ENCODE data around the gene RALGAPA2.
"Not testable (repeated sequence)": the region's sequence is repeated elsewhere in the genome, so short reads cannot be mapped to it uniquely, and the experiment has no call there.

RALGAPA2 gene

GRCh38 chr20:20568604-20569205 lies 143.7 kb downstream of the RALGAPA2 start:
- peak; percentile 59 to 61 (median 60) for DNase-seq

GRCh38 chr20:20567712-20568111 lies 144.7 kb downstream of the RALGAPA2 start:
- DNase-seq: no peak

GRCh38 chr20:20566516-20566915 lies 145.9 kb downstream of the RALGAPA2 start:
- no peak for DNase-seq

- no peak for DNase-seq
Measured at GRCh38 chr20:20564279-20564678, 148.2 kb downstream of the RALGAPA2 start.

GRCh38 chr20:20562507-20562906 lies 149.9 kb downstream of the RALGAPA2 start:
- no peak for DNase-seq

GRCh38 chr20:20561841-20562240 lies 150.6 kb downstream of the RALGAPA2 start:
- no peak for DNase-seq

- no peak for DNase-seq
Measured at GRCh38 chr20:20561172-20561571, 151.3 kb downstream of the RALGAPA2 start.

- no peak for DNase-seq
Measured at GRCh38 chr20:20557406-20557805, 155.0 kb downstream of the RALGAPA2 start.

- no peak for DNase-seq
Measured at GRCh38 chr20:20555838-20556237, 156.6 kb downstream of the RALGAPA2 start.

- no peak for DNase-seq
Measured at GRCh38 chr20:20554951-20555350, 157.5 kb downstream of the RALGAPA2 start.

GRCh38 chr20:20553541-20553940 lies 158.9 kb downstream of the RALGAPA2 start:
- no peak for DNase-seq

GRCh38 chr20:20552076-20552475 lies 160.4 kb downstream of the RALGAPA2 start:
- DNase-seq: no peak

GRCh38 chr20:20551409-20551808 lies 161.0 kb downstream of the RALGAPA2 start:
- DNase-seq: no peak

GRCh38 chr20:20549704-20550103 lies 162.7 kb downstream of the RALGAPA2 start:
- peak; percentile 2 to 63 (median 21) for DNase-seq

GRCh38 chr20:20549267-20549612 lies 163.2 kb downstream of the RALGAPA2 start:
- no peak for DNase-seq

- no peak for DNase-seq
Measured at GRCh38 chr20:20548527-20549266, 163.7 kb downstream of the RALGAPA2 start.

- no peak for DNase-seq
Measured at GRCh38 chr20:20547876-20548266, 164.6 kb downstream of the RALGAPA2 start.

- DNase-seq: no peak
Measured at GRCh38 chr20:20547221-20547875, 165.1 kb downstream of the RALGAPA2 start.

- DNase-seq: peak in 1 of 3 donors; percentile 18
Measured at GRCh38 chr20:20546402-20546801, 166.0 kb downstream of the RALGAPA2 start.

- DNase-seq: not testable (repeated sequence)
Measured at GRCh38 chr20:20543348-20543747, 169.1 kb downstream of the RALGAPA2 start.

- DNase-seq: no peak
Measured at GRCh38 chr20:20536240-20536933, 176.1 kb downstream of the RALGAPA2 start.

GRCh38 chr20:20535051-20535450 lies 177.4 kb downstream of the RALGAPA2 start:
- no peak for DNase-seq

- no peak for DNase-seq
Measured at GRCh38 chr20:20531283-20531682, 181.2 kb downstream of the RALGAPA2 start.

Measured in suppressor macrophage treated with lipopolysaccharide for 1 hour (primary cell).